Stimulated activated CD8-positive, alpha-beta memory T cell treated with anti-CD3 and anti-CD28 coated beads, Interleukin-12 subunit alpha, Interleukin-12 subunit beta, amount 100 ng/mL, for 4 hours (primary cell): ENCODE results near the gene SRGAP2.
"Not testable (repeated sequence)": the region's sequence is repeated elsewhere in the genome, so short reads cannot be mapped to it uniquely, and the experiment has no call there.

ENCODE experiments used
- DNase-seq: peaks from one replicate; pipeline ENCODE4 v3.0.0-alpha.2; 2020; ENCODE audit warnings: low read depth

Gene SRGAP2

DNA sequence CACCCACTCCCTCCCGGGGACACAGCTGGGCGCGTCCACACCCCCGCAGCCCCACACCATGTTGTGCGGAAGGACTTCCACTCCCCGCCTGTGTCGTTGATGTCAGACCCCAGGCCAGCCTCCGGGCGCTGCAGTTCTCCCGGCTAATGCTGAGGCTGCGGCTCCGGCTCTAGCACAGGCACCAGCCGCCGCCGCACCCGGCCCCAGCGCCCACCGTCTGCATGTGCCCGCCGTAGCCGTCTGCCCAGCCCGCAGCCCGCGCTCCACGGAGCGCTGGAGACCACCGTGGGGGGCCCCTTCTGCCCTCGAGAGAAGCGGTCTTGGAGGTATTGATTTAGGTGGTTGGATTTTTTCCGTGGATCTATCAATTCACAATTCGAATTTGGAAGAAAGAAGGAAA is 2.2 kb downstream of the SRGAP2 start:
- not testable (repeated sequence) for DNase-seq

DNA sequence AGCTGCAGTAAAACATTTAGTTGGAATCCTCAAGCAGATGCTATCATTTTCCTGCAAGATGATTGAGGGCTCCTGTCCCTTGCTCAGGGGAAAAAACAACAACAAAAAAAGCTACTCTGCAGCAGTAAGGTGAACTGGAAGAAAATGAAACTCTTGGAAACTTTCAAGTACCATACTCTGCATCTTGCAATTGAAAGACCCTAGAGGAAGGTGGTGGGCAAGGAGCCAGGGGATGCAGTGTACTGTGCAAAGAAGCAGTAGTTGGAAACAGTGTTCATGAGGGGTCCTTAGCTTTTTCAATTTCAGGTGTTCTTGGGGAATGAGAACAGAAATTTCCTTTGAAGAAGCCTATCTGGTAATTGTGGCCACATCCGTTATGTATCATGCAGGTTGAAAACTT is 7.5 kb downstream of the SRGAP2 start:
- not testable (repeated sequence) for DNase-seq

DNA sequence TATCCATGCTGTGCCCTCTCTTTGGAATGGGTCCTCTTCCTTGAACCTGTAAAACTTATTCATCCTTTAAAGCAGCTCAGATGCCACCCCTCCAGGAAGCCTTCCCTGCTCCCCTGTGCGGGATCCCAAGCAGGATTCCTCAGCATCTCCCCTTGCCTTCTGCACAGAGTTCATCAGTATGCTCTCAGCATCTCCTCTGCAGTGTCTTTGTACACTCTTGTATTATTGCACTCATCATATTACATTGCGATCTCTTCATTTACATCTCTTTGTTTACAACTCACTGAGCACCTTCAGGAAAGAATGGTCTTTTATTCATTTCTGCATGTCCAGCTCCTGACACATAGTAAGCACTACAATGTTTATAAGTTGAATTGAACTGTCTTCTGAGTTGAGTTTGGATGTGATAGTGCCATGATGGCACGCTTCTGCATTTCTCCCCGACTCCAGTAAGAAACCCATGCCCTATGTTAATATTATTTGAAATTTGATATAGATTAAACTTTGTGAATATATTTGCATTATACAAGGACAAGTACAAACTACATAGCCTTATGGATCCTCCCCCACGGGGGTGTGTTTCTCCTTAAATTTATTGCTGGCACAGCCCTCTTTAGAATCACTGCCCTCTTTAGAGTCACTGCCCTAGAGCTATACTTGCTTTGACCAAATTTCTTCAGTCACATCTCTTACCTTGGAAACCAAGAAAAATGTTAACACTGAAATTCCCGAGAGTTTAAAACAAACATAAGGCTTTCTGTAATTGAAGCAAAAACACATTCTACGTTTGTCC is 12.5 kb downstream of the SRGAP2 start:
- DNase-seq = not testable (repeated sequence)

DNA sequence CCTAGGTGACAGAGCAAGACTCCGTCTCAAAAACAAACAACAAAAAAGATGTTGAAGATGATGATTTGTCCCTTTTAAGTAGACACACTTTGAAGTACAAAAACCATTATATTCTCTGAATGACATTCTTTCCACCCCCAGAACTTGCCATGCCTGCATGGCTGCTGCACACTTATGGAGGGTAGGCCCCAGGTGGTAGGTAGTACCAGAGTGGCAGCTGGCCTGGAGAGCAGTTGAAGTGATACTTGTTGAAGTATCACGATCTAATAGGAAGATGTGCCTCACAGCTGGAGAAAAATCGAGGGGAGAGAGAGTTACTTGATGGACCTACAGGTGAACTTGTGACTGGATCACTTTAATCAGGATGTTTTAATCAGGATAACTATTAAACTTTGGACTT is 14.9 kb downstream of the SRGAP2 start:
- not testable (repeated sequence) for DNase-seq

DNA sequence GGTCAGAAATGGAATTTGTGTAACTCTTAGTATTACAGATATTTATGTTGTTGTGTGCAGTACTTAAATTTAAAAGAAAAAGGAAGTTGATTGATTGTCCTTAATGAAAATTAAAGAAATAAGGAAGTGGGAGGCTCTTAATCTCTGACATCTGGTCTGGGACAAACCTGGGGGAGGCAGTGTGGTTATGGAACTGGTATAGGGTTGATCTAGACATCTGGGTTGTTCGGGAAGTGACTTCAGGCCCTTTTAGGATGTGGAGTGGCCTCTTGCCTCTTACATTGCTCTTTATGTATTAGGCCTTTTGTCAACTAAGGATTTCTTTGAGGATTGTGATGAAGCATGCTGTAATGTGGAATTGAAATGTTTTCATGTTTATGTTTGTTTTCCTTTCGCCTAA is 15.4 kb downstream of the SRGAP2 start:
- not testable (repeated sequence) for DNase-seq

DNA sequence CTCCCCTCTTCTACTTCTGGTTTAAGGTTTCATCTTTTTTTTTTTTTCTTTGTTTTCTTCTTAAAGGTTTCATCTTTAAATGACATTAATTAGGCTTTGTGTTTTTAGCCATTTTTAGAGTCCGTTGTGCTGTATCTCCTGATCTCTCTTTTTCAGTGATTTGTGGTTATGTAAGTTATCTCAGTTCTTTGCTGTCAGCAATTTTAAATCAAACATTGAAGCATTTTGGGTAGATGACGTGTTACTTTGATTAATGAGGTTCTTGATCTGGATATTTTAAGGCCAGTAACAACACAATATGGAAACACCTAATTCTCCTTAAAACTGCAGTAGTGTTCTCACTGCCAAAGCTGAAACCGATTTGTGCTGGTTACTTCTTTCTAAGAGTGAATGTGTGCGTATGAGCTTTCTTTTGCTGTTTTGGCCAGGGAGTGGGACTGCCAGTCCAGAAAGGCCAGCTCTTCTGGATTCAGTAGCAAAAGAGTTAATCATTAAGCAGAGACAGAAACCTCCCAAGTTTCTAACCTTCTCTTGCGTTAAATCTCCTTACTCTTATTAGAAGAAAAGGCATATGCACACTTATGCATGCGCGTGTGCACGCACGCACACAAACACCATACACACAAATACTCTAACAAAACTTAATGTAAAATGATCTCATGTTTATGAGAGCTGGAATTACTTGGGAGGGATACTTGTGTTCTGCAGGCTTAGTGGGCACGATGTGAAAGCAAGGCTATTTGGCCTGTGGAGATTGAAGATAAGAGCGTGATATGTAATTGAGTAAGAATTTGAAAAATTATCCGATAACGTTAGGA is 16.4 kb downstream of the SRGAP2 start:
- not testable (repeated sequence) for DNase-seq

DNA sequence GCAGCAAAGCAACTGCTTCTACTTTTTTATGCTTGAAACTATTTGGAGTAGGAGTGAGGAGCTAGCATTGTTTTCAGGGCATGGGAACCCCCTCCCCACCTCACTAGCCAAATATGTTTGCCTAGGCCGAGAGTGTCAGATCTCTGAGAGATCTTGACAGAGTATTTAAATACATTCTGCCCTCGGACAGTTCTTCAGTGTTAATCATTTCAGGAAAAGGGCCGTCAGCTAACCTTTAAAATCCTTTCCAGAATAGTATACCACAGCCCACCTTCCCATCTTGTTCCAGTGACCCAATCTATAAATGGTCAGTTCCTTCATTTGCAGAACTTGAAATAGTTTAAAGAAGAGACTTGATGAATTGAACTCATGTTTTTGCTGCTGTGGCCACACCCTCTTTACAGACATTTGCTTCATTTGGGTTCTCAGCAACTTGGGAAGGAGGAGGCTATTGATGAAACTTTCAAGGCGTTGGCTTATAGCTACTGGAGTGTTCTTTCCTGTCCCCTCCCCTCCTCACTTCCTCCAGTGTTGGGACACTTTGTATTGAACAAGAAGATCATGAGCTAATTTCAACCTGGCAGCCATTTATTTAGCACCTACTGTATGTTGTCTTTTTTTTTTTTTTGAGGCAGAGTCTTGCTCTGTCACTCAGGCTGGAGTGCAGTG is 17.1 kb downstream of the SRGAP2 start:
- DNase-seq = not testable (repeated sequence)

DNA sequence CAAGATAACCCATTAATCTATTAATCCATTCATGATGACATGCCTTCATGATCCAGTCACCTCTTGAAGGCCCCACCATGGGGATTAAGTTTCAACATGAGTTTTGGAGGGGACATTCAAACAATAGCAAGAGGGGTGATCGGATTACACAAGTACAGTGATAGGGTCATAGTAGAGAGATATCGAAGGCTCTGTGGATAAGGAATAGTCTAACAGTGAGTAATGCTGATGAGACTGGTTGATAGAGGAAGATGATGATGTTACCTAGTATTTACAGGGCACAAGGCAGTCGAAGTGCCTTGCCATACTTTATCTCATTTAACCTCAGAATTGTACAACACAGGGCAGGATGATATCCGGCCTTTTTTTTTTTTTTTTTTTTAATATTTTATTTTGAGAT is 18.2 kb downstream of the SRGAP2 start:
- DNase-seq = not testable (repeated sequence)

DNA sequence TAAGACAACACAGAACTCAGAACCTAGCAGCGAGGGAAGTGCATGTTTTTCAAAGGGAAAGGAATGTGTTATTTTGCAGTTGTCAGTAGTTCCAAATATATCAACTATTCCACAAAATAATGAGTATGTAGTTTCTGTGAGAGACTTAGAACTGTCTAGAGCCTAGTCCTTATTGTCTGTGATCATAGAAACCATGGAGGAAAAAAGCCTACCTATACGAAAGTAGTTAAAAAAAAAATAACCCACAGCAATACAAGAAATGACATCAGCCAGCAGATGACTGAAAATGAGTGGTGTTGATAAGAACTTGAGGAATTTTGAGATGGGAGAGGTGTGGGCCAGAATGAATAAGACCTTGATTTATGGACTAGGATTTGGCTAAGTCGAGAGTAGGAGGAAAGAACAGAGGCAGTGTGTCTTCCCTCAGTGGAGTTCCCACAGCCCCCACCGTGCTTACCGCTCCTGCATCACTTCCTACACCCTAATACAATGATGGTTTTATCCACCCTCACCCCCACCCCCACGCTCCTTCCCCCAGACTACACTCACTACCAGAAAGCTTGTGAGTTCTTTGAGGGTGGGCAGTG is 20.9 kb downstream of the SRGAP2 start:
- DNase-seq = not testable (repeated sequence)

DNA sequence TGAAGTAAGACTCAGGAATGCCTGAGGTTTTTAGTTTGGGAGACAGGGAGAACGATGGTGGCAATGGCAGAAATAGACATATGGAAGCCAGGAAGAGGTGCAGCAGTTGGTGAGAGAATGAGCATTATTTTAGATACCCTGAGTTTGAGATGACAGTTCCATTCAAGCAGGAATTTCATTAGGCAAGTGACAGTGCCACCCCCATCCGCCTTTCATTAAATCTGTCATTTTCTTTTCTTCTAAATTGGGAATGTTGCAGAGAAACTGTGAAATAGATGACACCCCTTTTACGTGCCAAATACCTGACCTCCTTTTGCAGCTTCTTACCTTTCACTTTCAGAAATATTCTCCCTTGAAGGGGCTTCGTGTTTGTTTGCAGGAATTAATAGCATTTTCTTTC is 22.0 kb downstream of the SRGAP2 start:
- DNase-seq = not testable (repeated sequence)

DNA sequence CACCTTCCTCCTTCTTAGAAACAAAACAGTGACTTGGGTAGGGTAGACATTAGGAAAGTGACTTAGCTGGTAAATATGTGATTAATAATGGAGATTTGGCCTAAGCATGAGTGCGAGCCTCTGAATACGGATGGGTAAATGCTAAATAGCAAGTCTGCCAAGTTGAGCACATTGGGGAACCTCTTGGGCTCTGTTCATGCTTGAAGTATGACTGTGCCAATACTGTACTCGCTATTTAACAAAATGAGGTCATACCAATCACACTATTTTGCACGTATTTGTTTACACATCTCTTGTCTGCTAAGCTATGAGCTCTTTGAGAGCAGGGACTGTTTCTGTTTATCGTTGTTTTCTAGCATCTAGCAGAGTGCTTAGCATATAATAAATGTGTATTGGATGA is 23.5 kb downstream of the SRGAP2 start:
- DNase-seq = not testable (repeated sequence)

DNA sequence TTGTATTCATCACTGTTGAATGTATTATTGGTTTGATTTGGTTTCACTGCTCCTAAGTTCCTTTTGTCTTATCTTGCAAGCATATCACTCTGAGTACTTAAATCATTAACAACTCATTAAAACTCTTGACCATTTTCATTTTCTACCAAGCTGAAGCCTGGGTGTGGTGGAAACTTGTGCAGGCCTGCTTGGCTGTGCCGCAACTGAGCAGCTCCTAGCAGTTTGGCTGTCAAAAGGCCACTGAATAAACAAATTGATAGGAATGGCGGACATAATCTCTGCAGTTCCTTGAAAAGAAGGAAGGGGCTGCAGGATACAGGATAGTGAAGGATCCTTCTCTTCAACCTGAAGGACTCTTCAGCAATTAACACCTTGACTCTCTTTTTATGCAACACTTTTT is 25.9 kb downstream of the SRGAP2 start:
- not testable (repeated sequence) for DNase-seq

DNA sequence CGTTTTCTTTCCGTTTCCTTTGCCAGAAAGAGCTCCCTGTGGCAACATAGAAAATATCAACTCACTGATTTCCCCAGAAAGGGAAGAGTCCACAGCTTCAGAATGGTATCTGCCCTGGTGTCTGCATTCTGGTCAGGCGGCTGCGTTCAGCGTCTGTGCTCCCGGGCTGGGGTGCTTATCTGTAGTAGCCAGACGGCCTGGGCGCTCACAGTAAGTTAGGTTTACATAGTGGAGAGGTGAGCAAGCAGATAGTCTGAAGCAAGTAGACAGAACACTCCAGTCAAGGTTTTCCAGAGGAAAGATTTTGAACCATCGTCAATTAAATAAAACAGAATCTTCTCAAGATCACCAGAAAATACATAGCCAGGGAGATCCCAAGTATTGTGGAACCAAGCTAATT is 28.6 kb downstream of the SRGAP2 start:
- not testable (repeated sequence) for DNase-seq

DNA sequence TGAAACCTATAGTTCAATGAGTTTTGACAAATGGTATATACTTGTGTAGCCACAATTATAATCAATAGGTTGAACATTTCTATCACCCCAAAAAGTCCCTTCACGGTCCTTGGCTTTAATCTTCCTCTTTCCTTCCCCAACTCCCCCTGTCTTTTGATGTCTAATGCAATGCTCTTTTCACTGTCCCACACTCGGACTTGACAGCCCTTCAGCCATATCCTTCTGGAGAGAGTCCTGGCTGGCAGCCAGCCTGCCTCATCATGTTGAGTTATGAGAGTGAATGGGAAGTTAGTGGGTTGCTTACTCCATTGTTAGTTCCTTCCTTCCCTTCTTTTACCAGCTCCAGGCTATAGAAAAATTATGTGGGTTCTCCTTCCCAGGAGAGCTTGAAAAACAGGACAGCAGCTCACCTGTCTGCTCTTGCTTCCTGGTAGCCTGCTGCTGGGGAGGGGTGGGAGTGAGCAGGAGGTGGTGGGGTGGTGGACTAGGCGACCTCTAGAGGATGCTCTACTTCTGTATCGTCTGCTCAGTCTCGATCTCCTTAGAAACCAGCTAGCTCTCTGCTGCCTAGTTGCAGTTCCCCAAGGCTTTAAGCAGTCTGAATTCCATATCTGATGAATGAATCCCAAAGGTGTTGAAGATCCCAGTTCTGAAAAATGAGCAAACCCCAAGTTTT is 29.8 kb downstream of the SRGAP2 start:
- not testable (repeated sequence) for DNase-seq

DNA sequence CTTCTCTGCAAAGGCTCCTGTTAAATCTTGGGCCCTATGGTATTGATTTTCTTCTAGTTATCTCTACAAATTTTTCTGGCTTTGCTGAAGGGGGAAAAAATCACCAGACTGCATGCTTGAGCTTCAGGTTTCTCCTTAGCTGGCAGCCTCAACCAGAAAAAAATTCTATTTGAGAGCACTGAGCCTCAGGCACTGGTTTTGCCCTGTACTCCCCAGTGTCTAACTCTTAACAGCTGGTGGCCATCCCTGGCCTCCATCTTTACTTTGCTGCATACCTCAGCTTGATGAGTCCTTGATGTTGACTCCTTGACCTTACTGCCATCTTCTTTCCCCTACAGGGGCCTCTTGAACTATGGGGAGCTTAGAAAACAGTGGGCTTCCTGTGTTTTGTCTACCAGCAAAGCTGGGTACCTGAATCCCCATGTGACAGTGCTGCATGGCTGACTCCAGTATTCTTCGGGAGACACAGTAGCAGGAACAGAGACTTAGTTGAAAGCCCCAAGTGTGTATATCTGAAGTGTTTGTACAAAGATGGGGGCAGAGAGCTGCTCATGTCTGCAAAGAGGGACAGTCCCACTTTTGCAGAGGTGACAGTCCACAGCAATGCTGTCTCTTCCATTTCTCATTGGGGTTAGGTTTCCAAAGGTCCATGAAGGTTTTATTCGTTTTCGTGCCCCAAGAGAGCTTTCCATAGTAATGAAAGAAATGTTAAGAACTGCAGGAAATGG is 31.0 kb downstream of the SRGAP2 start:
- DNase-seq = not testable (repeated sequence)

DNA sequence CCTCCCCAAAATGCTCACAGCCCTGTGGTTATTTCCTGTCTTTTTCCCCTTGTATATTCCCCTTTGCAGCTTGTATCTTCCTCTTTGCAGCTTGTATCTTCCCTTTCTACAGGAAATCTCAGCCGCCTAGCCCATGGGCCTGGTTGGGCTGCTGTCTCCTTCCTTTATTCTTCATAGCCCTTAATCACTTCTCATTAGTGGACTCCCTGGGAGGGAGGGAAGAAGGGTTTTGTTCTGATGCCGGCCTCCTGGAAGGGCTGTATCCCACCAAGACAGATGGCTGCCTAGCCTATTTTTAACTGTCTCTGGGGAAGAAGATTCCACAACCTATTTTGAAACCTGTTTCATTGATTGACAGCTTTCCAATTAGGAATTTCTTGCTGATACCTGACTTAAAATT is 31.8 kb downstream of the SRGAP2 start:
- not testable (repeated sequence) for DNase-seq

DNA sequence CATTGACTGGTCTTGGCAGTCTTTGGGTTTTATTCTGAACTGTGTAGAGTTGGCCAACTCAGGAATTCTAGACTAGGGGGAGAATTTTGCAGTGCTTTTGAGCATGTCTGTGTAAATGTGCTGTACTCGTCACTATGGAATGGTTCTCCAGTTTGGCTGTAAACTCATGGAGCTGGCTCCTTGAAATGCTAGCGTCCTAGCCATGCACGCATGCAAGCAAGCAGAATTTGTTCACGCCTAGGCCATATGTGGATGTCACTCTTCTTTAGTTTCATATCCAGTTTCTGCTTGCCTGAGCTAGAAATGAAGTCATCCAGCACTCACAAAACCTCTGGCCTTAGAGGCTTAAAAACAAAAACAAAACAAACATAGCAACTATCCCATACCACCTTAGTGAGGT is 36.9 kb downstream of the SRGAP2 start:
- not testable (repeated sequence) for DNase-seq

DNA sequence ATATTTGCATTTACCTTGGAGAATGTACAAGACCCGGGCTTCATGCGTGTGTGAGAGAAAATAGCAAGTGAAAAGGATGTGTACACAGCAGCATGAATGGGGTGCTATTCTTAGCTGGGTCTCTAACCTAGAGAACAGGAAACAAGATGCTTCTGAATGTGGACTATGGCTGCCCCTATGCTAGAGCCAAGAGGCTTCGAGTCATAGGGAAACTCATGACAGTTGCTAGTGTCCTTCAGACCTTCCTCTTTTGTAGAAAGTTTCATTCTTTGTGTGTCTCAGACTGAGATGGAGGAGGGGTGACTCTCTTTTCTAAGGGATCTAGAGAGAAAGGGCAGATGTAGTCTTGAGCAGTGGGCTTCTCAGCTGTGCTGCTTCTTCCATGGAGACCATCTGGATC is 40.0 kb downstream of the SRGAP2 start:
- not testable (repeated sequence) for DNase-seq

DNA sequence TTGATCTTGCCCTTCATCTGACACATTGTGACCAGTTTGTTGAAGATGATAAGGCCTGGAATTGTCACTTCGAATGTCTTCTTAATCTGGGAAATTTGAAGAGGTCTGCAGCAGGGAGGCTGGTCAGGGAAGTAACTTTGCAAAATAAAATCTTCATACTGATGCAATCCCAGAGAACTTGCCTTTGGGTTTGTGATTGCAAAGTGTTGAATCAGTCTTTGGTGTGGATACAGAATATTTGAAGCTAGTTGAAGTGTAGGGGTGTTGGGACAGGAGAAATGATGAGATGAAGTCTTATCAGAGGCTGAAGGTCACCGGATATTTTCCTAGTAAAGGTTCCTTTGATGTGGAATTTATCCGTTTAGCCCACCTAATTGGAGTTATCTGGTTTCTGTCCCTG is 42.1 kb downstream of the SRGAP2 start:
- not testable (repeated sequence) for DNase-seq

DNA sequence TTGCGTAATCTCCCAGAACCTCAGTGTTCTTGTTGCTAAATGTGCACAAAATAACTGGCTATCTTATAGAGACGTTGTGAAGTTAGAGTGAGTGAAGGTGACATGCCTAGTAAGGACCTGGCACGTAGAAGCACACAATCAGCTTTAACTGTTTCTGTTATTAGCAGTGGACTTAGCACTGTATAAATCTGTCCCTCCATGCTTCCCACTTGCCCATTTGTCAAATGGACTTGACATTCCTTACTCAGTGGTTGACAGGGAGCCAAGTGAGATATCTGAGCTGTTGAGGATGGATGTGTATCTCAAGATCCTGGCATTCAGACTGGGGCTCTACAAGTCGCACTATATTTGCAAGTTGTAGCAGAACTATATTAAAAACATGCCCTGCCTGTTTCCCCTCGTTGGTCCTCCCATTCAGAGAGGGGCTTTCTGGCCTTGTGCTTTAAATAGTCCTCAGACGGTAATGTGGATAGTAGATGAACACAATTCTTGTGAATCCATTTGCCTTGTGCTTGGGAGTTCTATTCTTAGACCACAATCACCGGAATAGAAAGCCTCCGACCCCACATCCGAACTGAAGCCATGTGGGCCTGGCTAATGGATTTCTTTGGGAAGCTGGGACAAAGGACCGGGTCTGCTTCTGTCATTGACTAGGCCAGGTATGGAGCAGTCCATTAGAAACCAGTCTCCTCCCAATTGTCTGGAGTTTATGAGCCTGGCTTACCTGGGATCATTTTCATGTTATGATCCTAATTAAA is 43.0 kb downstream of the SRGAP2 start:
- not testable (repeated sequence) for DNase-seq
